HG03064 (cell line): ENCODE measurements around the gene CAPZB.

Experiments
- ATAC-seq: cut with Tn5 transposase; IDR thresholded peaks from one replicate; pipeline ENCODE4 v1.9.1; 2021; ENCODE audit warnings: low read depth; ENCODE audit not compliant: unreplicated experiment

CAPZB gene

GRCh38 chr1:19432943-19433718, 52.2 kb downstream of the CAPZB start:
- no peak for ATAC-seq

GRCh38 chr1:19430121-19431068, 54.9 kb downstream of the CAPZB start:
- ATAC-seq: no peak

- ATAC-seq: no peak
These were observed 55.7 kb downstream of the CAPZB start for GRCh38 chr1:19429611-19430010.

- ATAC-seq: no peak
These were observed 58.1 kb downstream of the CAPZB start for GRCh38 chr1:19427087-19427781.

- no peak for ATAC-seq
These were observed 58.8 kb downstream of the CAPZB start for GRCh38 chr1:19426294-19427086.

- no peak for ATAC-seq
These were observed 59.6 kb downstream of the CAPZB start for GRCh38 chr1:19425646-19426239.

- ATAC-seq: no peak
These were observed 60.4 kb downstream of the CAPZB start for GRCh38 chr1:19424651-19425570.

- ATAC-seq: no peak
These were observed 62.2 kb downstream of the CAPZB start for GRCh38 chr1:19423130-19423529.

- ATAC-seq: no peak
These were observed 64.0 kb downstream of the CAPZB start for GRCh38 chr1:19421365-19421764.

GRCh38 chr1:19420606-19421005, 64.7 kb downstream of the CAPZB start:
- ATAC-seq: no peak

- ATAC-seq: no peak
These were observed 65.6 kb downstream of the CAPZB start for GRCh38 chr1:19419691-19420090.

GRCh38 chr1:19418503-19418971, 66.8 kb downstream of the CAPZB start:
- ATAC-seq: no peak

GRCh38 chr1:19416921-19417470, 68.3 kb downstream of the CAPZB start:
- ATAC-seq: no peak

- no peak for ATAC-seq
These were observed 69.2 kb downstream of the CAPZB start for GRCh38 chr1:19416145-19416544.

- ATAC-seq: no peak
These were observed 70.7 kb downstream of the CAPZB start for GRCh38 chr1:19414515-19415121.

GRCh38 chr1:19413999-19414398, 71.3 kb downstream of the CAPZB start:
- no peak for ATAC-seq

GRCh38 chr1:19412654-19413053, 72.7 kb downstream of the CAPZB start:
- no peak for ATAC-seq

- ATAC-seq: no peak
These were observed 73.7 kb downstream of the CAPZB start for GRCh38 chr1:19411612-19412011.
